HG02973 (cell line): ENCODE measurements around the gene C1orf50.
"Not testable (repeated sequence)": the region's sequence is repeated elsewhere in the genome, so short reads cannot be mapped to it uniquely, and the experiment has no call there.

Experiments used
- ATAC-seq: cut with Tn5 transposase; IDR thresholded peaks from one replicate; pipeline ENCODE4 v1.9.1; 2021; ENCODE audit warnings: moderate library complexity; ENCODE audit not compliant: unreplicated experiment

The C1orf50 gene

GRCh38 chr1:42739753-42740700, 27.0 kb upstream of the C1orf50 start, which contains the start of gene CLDN19:
Gene CLDN19 (minus strand): TSS chr1:42740236. CDS start chr1:42740063, 173 bp downstream.
- ATAC-seq, result no peak

- no peak for ATAC-seq
Measured at GRCh38 chr1:42740851-42741580, 26.0 kb upstream of the C1orf50 start.

GRCh38 chr1:42741706-42742105, 25.3 kb upstream of the C1orf50 start:
- ATAC-seq, result no peak

- ATAC-seq, result no peak
Measured at GRCh38 chr1:42742141-42742540, 24.9 kb upstream of the C1orf50 start.

- no peak for ATAC-seq
Measured at GRCh38 chr1:42742617-42743316, 24.3 kb upstream of the C1orf50 start.

GRCh38 chr1:42743317-42744147, 23.5 kb upstream of the C1orf50 start:
- no peak for ATAC-seq

- no peak for ATAC-seq
Measured at GRCh38 chr1:42744148-42744413, 23.0 kb upstream of the C1orf50 start.

- ATAC-seq, result no peak
Measured at GRCh38 chr1:42745851-42746250, 21.2 kb upstream of the C1orf50 start.

- no peak for ATAC-seq
Measured at GRCh38 chr1:42746436-42747105, 20.5 kb upstream of the C1orf50 start.

- no peak for ATAC-seq
Measured at GRCh38 chr1:42747125-42747524, 19.9 kb upstream of the C1orf50 start.

- ATAC-seq, result no peak
Measured at GRCh38 chr1:42748021-42748420, 19.0 kb upstream of the C1orf50 start.

- ATAC-seq, result no peak
Measured at GRCh38 chr1:42748461-42749410, 18.3 kb upstream of the C1orf50 start.

GRCh38 chr1:42750041-42750440, 17.0 kb upstream of the C1orf50 start:
- no peak for ATAC-seq

GRCh38 chr1:42751511-42752070, 15.5 kb upstream of the C1orf50 start:
- ATAC-seq, result not testable (repeated sequence)

- ATAC-seq, result no peak
Measured at GRCh38 chr1:42752284-42752683, 14.8 kb upstream of the C1orf50 start.

- ATAC-seq, result no peak
Measured at GRCh38 chr1:42753070-42753469, 14.0 kb upstream of the C1orf50 start.

- no peak for ATAC-seq
Measured at GRCh38 chr1:42756956-42757891, 9.8 kb upstream of the C1orf50 start.

GRCh38 chr1:42757892-42758275, 9.2 kb upstream of the C1orf50 start:
- no peak for ATAC-seq
